Measurements from ENCODE around the gene USP8.

- TF ChIP-seq CTCF (IDR thresholded peaks at IDR 0.05), result no peak
- no peak for TF ChIP-seq POLR2A (IDR thresholded peaks at IDR 0.05)
These were observed 16.7 kb downstream of the USP8 start for GRCh38 chr15:50440932-50441331.

Measured in body of pancreas (tissue), 4 donors.